Activated CD8-positive, alpha-beta memory T cell treated with anti-CD3 and anti-CD28 coated beads for 4 hours (primary cell): ENCODE measurements around the gene PLIN4.
A peak's percentile ranks its signal among the peaks of the same experiment; 100 is the strongest.
"Not testable (repeated sequence)": the region's sequence is repeated elsewhere in the genome, so short reads cannot be mapped to it uniquely, and the experiment has no call there.

Source experiments
- DNase-seq, 2 donors: peaks; one replicate each; pipeline ENCODE4 v3.0.0-alpha.2; 2020; ENCODE audit warnings: low read depth in 2 of 2

Gene PLIN4

GRCh38 chr19:4518345-4519171 is at the start of gene PLIN4:
Gene PLIN4 (minus strand): TSS chr19:4518486. CDS start chr19:4518272, 214 bp downstream.
- no peak for DNase-seq

GRCh38 chr19:4567584-4568071 is 49.3 kb upstream of the PLIN4 start:
- DNase-seq = peak; percentile 16 to 26

GRCh38 chr19:4566402-4567051 is 48.2 kb upstream of the PLIN4 start:
- no peak for DNase-seq

GRCh38 chr19:4563562-4563961 is 45.3 kb upstream of the PLIN4 start:
- DNase-seq = not testable (repeated sequence)

- DNase-seq = not testable (repeated sequence)
Measured at GRCh38 chr19:4562085-4562484, 43.8 kb upstream of the PLIN4 start.

GRCh38 chr19:4559569-4559968 is 41.3 kb upstream of the PLIN4 start, which contains the start of gene SEMA6B:
Gene SEMA6B (minus strand): TSS chr19:4559684. CDS start chr19:4558457, 1,227 bp downstream.
- DNase-seq = no peak

- DNase-seq = no peak
Measured at GRCh38 chr19:4557971-4558941, 40.0 kb upstream of the PLIN4 start.

- DNase-seq = no peak
Measured at GRCh38 chr19:4557144-4557970, 39.1 kb upstream of the PLIN4 start.

GRCh38 chr19:4556597-4557127 is 38.4 kb upstream of the PLIN4 start:
- DNase-seq = no peak

- DNase-seq = no peak
Measured at GRCh38 chr19:4555657-4556561, 37.6 kb upstream of the PLIN4 start.

GRCh38 chr19:4554717-4555116 is 36.4 kb upstream of the PLIN4 start:
- DNase-seq = no peak

GRCh38 chr19:4553775-4554174 is 35.5 kb upstream of the PLIN4 start:
- DNase-seq = no peak

GRCh38 chr19:4553092-4553695 is 34.9 kb upstream of the PLIN4 start:
- no peak for DNase-seq

- no peak for DNase-seq
Measured at GRCh38 chr19:4552525-4552819, 34.2 kb upstream of the PLIN4 start.

- DNase-seq = no peak
Measured at GRCh38 chr19:4550479-4551050, 32.3 kb upstream of the PLIN4 start.

GRCh38 chr19:4550018-4550417 is 31.7 kb upstream of the PLIN4 start:
- DNase-seq = no peak

- DNase-seq = no peak
Measured at GRCh38 chr19:4548238-4548584, 29.9 kb upstream of the PLIN4 start.

- no peak for DNase-seq
Measured at GRCh38 chr19:4547303-4548237, 29.3 kb upstream of the PLIN4 start.
